Ramos (cell line): ENCODE results near the gene ITGB2.
"Not testable (repeated sequence)": the region's sequence is repeated elsewhere in the genome, so short reads cannot be mapped to it uniquely, and the experiment has no call there.

Experiments
- in situ Hi-C: fragments of 300-500 bp; cut with MboI; formaldehyde crosslinking; loops from one replicate; pipeline ENCODE4 v1.14.3; 2022; ENCODE audit warnings: low sequenced_read_pairs; ENCODE audit not compliant: unreplicated experiment

Gene ITGB2

GRCh38 chr21:44929242-44929798 is 8.6 kb upstream of the ITGB2 start:
- in situ Hi-C loops: no loop called here

- in situ Hi-C loops: not testable (repeated sequence)
These were observed 8.0 kb upstream of the ITGB2 start for GRCh38 chr21:44928500-44929241.

- in situ Hi-C loops: no loop called here
These were observed 7.1 kb upstream of the ITGB2 start for GRCh38 chr21:44927587-44928461.

DNA sequence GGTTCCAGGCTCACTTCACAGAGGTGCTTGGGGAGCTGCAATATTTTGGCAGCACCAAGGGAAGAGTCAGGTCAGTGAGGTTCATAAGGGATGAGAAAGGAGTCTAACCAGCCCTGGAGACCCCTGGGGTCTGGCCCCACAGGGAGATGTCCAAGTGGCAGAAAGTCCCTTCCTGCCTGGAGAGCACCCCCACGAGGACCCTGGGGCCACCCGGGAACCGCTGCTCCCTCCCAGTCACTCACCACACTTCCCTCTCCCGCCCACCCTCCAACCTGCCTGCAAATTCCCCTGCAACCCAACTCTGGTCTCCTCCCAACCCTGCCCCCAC is 6.5 kb upstream of the ITGB2 start:
- in situ Hi-C loops: no loop called here

- in situ Hi-C loops: no loop called here
These were observed 5.8 kb upstream of the ITGB2 start for GRCh38 chr21:44926331-44927101.

DNA sequence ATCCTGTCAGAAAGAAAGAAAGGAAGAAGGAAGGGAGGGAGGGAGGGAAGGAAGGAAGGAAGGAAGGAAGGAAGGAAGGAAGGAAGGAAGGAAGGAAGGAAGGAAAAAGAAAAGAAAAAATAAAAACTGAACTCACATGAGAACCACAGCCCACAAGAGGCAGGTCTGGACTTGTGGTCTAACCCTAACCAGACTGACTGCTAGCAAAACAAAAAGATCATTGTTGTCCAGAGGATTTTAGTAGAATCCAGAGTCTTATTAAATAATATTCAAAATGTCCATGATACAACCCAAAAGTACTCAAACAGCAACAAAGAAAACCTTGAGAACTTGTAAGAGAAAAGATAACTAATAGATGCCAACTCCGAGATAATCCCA is 4.7 kb upstream of the ITGB2 start:
- in situ Hi-C loops: no loop called here

- in situ Hi-C loops: no loop called here
These were observed 4.1 kb upstream of the ITGB2 start for GRCh38 chr21:44924606-44925377.

GRCh38 chr21:44923480-44924084 is 2.9 kb upstream of the ITGB2 start:
- in situ Hi-C loops: no loop called here

DNA sequence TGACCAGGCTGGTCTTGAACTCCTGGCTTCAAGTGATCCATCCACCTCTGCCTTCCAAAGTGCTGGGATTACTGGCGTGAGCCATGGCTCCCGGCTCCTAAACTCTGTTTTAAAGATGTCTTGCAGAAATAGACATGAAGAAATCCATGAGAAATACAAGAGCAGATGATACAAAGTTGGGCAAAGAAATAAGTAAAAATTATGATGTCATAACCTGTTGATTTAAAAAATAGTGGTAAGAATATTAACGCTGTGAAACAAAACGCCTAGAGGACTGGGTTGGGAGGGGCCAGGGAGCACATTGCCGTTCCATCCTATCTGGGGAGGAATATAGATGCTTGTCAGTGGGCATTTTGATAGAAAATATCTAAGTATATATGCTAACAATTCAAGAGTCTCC is 1.2 kb upstream of the ITGB2 start:
- in situ Hi-C loops: no loop called here

DNA sequence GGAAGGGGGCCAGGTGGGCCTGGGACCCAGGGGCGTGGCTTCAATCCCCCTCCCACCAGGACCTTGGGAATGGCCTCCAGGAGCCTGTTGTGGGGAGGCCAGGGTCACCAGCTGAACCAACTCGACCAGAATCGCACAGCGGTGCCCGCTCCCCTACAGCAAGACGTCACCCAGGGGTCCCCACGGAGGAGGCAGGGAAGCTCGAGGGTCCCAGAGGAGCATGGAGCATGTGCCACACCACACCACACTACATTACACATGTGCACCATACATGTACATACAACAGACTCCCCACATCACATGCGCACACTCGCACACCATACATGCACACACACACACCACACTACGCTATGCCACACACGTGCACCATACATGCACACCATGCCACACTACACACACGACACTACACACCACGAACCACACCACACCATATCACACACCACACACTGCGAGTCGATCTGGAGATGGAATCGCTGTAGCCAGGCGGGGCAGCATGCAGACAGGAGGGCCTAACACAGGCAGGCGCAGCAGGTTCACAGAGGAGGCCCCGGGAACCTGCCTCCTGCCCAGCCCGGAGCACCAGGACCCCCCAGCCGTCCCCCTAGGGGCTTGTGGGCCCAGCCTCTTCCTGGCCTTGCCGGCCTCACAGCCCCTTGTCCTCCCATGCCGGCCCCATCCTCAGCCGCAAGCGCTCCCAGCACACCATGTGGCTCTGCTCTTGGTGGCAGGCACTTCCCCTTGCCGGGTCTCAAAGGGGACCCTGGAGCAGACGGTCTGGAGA is 596 bp downstream of the ITGB2 start:
- in situ Hi-C loops: no loop called here

DNA sequence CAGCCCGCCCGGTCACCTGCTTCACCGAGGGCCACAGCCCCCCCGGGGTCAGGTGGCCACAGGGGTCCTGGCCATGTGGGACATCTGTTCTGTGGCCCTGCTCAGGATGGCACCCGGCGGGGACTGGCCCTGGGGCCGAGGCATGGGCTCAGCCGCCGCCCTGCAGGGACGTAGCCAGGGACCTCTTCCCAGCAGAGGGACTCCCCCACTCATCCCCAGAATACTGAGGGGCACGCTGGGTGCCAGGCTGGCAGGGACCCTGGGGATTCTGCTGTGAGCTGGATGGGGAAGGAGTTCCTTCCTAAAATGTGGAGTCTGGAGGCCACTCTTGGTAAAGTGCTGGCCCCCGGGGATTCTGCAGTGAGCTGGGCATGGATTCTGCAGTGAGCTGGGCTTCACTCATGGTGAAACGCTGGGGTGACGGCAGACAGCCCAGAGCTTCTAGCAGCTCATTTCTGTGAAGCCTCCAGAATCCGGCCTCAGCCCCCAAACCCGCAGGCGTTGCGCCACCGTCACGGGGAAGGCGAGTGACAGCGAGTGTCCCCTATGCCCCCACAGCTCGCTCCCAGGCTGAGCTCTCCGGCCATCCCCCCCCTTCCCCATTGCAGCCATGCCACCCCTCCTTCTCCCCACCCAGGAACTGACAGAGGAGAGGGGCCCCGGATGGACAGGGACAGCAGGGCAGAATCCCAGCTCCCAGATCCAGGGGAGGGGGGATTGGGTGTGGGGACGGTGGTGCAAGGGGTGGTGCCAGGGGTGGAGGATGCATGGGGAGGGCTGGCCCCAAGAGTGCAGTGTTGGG is 1.4 kb downstream of the ITGB2 start:
- in situ Hi-C loops: no loop called here

GRCh38 chr21:44918581-44919033 is 2.1 kb downstream of the ITGB2 start:
- in situ Hi-C loops: no loop called here

DNA sequence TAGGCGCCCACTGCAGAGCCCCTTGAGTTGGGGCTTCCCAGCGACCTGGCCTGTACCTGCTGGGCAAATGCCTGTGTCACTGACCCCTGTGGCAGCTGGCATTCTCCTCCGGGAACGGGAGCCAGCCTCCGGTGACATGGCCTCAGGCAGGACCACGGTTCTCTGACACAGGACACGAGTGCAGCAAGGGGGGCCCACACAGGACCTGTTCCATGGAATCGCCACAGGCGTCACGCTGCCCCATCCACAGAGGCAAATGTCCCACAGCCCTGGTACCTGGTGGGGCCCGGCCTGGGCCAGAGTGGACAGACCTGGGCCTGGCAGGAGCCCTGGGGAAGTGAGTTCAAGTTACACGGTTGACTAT is 2.6 kb downstream of the ITGB2 start:
- in situ Hi-C loops: no loop called here

DNA sequence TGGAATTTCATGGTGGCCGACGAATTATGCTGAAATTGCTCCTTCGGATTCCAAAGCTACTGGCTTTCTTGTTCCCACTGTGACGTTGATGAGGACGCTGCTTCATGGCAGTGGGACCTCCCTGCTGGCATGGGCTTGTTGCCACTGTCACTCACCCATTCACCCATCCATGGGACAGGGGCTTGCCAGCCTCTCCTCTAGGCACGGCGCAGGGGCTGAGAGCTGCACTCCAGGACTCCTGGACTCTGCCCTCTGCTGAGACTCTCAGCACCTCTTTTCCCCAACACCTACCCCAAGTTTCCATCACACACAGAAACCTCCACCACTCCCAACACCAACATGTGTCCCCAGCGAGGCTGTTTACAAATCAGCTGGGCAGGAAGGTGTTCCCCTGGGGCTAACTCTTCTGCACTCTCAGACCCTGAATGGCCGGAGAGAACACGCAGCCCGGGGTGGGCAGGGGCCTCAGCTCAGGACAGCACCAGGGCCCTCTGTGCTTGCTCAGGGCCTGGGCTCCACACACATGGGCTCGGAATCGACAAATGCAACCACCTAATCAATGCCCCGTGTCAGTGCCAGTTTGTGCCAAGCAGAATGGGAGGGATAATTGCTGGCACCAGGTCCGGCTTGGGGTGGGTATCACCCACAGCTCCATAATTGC is 3.1 kb downstream of the ITGB2 start:
- in situ Hi-C loops: no loop called here

DNA sequence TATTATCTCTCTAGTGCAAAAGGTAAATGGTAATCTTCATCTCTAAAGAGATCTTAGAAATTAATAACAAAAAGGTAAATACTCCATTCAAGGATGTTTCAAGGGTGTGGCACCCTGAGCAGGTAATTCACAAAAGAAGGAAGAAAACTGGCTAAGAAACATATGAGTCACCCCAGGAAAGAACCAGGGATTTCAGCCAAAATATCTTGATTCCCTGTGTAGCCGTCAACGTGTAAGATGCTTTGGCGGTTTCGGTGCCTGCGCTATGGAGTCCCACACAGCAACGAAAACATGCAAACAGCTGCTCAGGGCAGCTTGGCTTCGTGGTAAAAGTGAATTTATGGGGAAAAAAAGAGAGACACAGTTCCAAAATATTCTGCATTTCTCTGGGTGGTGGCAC is 3.7 kb downstream of the ITGB2 start:
- in situ Hi-C loops: no loop called here

GRCh38 chr21:44914176-44914874 is 6.4 kb downstream of the ITGB2 start:
- in situ Hi-C loops: no loop called here
